HG03575 (cell line): ENCODE measurements around the gene ELFN2.

Experiments
- ATAC-seq: cut with Tn5 transposase; IDR thresholded peaks from one replicate; pipeline ENCODE4 v1.9.1; 2021; ENCODE audit not compliant: unreplicated experiment, insufficient number of reproducible peaks, low FRiP score; ENCODE audit errors: extremely low read depth

ELFN2 gene

GRCh38 chr22:37456346-37456745 is 29.1 kb upstream of the ELFN2 start:
- ATAC-seq, result no peak

GRCh38 chr22:37455896-37456295 is 28.6 kb upstream of the ELFN2 start:
- no peak for ATAC-seq

- ATAC-seq, result no peak
Measured at GRCh38 chr22:37454857-37455686, 27.8 kb upstream of the ELFN2 start.

GRCh38 chr22:37453696-37454095 is 26.4 kb upstream of the ELFN2 start:
- no peak for ATAC-seq

GRCh38 chr22:37451218-37451617 is 23.9 kb upstream of the ELFN2 start:
- no peak for ATAC-seq

GRCh38 chr22:37449331-37450001 is 22.2 kb upstream of the ELFN2 start:
- ATAC-seq, result no peak

GRCh38 chr22:37448516-37449127 is 21.3 kb upstream of the ELFN2 start:
- no peak for ATAC-seq

DNA sequence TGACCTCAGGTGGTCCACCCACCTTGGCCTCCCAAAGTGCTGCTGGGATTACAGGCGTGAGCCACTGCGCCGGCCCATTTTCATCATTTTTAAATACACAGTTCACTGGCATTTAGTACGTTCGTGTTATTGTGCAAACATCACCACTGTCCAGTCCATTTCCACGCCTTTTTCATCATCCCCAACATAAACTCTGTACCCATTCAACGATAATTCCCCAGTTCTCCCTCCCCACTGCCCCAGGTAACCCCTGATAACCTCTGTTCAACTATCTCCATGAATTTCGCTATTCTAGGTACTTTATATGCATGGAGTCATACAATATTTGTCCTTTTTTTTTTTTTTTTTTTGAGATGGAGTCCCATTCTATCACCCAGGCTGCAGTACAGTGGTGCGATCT is 18.2 kb upstream of the ELFN2 start:
- ATAC-seq, result no peak

DNA sequence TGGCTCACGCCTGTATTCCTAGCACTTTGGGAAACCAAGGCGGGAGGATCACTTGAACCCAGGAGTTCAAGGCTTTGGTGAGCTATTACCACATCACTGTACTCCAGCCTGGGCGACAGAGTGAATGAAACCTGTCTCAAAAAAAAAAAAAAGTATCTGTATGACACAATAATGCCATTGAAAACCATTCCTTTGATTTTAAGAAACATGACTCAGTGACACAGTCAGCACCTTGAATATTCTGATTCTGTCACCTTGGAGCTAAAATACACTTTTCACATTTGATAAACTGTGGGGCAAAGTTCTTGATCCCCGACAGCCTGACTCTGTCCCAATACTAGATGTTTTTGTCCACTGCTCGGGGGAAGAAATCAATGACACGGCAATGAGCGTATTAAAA is 16.7 kb upstream of the ELFN2 start:
- no peak for ATAC-seq

GRCh38 chr22:37443086-37443485 is 15.8 kb upstream of the ELFN2 start:
- ATAC-seq, result no peak

- no peak for ATAC-seq
Measured at GRCh38 chr22:37442537-37442936, 15.3 kb upstream of the ELFN2 start.

- no peak for ATAC-seq
Measured at GRCh38 chr22:37442135-37442534, 14.9 kb upstream of the ELFN2 start.

DNA sequence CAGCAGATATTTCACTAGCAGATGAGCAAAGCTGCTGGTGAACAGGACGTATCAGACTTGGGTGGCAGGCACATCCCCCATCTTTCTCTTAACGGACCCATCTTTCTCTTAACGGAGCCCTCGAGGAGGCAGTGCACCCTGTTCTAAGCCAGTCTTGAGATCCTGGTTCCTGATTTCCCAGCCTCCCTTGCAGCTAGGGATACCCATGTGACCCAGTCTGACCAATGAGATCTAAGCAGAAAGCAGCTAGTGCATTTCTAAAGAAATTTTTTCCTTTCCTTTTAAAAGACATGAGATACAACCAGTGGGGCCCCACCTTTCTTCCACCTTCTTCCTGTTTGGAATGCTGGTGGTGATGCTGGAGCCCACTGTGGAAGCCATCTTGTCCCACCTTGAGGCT is 13.6 kb upstream of the ELFN2 start:
- ATAC-seq, result no peak

DNA sequence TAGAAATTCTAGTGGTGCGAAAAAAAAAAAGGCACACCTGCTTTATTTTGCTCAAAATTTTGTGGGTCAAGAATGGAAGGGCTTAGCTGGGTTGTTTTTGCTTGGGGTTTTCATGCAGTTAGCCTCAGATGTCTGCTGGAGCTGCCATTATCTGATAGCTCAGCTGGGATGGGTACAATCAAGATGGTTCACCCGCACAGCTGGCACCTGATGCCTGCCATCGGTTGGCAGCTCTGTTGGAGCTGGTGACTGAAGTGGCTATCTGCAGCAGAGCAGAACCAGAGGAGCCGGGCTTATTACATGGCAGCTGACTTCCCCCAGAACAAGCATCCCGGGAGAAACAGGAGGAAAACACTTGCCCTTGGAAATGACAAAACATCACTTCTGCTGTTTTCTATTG is 12.1 kb upstream of the ELFN2 start:
- ATAC-seq, result no peak

GRCh38 chr22:37435970-37436603 is 8.8 kb upstream of the ELFN2 start:
- ATAC-seq, result no peak

GRCh38 chr22:37433786-37434185 is 6.5 kb upstream of the ELFN2 start:
- no peak for ATAC-seq

GRCh38 chr22:37432708-37433054 is 5.4 kb upstream of the ELFN2 start:
- no peak for ATAC-seq

- ATAC-seq, result no peak
Measured at GRCh38 chr22:37431801-37432707, 4.8 kb upstream of the ELFN2 start.

- ATAC-seq, result no peak
Measured at GRCh38 chr22:37431366-37431765, 4.1 kb upstream of the ELFN2 start.
